Stimulated activated naive CD8-positive, alpha-beta T cell treated with anti-CD3 and anti-CD28 coated beads, Interleukin-15, Interleukin-2, amounts not matched to agents 100 U/mL and 50 U/mL, for 24 hours (primary cell): Measurements from ENCODE around the gene MAD1L1.
A peak's percentile ranks its signal among the peaks of the same experiment; 100 is the strongest.

Source experiments
- ATAC-seq: fragments of 150-1000 bp; cut with Tn5 transposase; one replicate; pipeline ENCODE4 v1.10.0; 2021
- DNase-seq: peaks from one replicate; pipeline ENCODE4 v3.0.0; 2021

The MAD1L1 gene

DNA sequence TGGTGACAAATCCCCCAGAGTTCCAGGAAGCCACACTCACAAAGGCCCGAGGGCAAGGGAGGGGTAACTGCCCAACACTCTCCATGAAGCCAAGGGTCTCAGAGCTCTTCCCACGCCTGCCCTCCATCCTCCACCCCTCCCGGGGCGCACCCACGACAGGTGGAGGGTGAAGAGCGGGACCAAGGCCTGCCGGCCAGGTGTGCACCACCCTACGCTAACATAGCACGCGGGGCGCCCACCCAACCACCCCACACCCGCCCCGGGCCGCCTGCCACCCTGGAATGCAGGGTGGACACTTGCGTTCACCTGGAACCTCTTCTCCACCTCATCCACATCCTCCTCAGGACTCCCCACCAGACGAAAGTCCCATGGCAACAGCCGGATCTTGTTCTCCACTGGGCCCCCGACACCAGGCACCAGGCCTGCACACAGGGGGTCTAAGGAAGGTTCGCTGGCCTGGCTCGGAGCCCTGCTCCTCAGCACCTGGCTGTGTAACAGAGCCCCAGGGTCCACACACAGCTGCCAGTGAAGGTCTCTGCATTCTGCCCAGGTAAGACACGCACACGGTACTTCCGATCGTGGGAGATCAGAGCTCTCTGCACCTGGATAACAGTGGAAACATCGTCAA, 32.7 kb downstream of the MAD1L1 start:
- DNase-seq (no peak), ATAC-seq (no peak)

DNA sequence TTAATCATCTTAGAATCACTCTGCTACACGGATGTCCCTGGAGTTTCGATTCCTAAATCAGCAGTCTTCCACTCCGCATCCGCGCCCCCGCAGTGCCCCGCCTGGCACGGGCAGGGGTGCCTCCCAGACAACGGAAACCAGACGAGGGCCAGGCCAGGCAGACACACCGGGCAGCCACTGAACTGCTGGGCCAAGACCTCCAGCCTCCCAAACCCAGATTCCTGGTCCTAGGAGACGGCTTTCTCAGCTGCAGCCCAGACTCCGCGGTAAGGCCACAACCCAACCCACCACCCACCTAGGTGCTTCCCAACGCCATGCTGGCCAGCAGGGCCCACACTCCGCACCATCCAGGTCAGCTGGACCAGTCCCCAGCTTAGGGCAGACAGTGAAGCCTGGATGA, 33.2 kb downstream of the MAD1L1 start:
- DNase-seq (no peak), ATAC-seq (no peak)

DNA sequence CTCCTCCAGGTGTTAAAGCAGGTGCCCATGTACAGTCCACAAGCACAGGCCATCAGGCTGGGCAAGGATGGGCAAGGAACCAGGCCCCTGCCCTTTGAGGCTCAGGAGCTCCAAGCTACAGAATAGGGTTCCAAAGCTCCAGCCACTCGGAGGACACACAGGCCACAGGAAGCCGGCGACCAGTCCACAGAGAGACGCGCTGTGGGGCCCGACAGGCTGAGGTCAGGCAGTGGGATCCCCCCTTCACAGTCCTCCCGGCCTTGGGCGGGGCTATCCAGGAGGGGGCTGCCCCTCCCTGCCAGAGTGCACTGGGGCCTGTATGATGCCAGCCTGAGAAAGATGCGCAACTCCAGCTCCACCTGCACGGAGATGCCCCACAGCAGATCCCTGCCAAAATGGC, 34.0 kb downstream of the MAD1L1 start:
- no peak for DNase-seq
- no peak for ATAC-seq

DNA sequence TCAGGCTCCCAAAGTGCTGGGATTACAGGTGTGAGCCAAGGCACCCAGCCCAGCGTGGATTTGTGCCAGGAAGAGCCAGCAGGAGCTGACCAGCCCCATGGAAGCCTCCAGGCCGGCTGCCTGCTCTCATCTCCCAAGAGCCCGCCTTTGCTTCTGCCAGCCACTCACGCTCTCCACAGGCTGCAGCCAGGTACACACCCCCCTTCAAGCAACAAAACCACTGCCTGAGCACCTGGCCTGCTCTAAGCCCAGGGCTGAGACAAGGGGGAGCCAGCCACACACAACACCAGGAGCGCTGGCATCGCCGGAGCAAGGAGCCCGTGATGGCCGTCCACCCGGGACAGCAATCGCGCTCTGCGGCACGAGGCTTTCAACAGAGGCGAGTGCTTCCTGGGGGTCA, 34.5 kb downstream of the MAD1L1 start:
- ATAC-seq: no peak
- no peak for DNase-seq

DNA sequence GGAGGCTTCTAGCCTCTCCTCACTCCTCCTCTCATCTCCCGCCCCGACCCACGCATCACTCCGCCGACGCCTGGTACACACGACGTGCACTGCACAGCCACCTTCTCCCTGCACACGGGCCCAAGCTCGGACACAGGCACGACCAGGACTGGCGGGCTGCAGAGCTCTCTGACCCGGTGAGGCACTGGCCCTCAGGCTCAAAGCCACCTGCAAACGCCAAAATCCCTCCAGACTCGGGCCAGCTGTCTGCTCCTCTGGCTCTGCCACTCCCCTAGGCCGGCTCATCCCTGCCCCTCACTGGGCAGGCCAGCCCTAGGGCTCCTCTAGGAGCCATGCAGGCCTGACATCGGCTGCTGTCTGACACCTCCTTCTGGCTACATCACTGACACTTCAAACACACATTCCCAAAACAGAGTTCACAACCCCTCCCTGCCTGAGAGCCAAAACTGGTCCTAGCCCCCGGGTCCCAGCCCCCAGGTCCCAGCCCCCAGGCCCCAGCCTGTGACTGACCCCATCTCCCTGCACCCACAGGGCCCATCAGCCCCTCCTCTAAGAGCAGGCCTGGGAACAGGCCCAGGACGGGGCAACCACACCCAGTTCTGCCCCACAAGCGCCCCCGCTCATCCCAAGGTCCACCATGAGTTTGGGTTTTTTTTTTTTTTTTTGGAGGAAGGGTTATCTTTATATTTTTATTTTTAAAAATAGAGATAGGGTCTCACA, 35.1 kb downstream of the MAD1L1 start:
- no peak for DNase-seq
- no peak for ATAC-seq

DNA sequence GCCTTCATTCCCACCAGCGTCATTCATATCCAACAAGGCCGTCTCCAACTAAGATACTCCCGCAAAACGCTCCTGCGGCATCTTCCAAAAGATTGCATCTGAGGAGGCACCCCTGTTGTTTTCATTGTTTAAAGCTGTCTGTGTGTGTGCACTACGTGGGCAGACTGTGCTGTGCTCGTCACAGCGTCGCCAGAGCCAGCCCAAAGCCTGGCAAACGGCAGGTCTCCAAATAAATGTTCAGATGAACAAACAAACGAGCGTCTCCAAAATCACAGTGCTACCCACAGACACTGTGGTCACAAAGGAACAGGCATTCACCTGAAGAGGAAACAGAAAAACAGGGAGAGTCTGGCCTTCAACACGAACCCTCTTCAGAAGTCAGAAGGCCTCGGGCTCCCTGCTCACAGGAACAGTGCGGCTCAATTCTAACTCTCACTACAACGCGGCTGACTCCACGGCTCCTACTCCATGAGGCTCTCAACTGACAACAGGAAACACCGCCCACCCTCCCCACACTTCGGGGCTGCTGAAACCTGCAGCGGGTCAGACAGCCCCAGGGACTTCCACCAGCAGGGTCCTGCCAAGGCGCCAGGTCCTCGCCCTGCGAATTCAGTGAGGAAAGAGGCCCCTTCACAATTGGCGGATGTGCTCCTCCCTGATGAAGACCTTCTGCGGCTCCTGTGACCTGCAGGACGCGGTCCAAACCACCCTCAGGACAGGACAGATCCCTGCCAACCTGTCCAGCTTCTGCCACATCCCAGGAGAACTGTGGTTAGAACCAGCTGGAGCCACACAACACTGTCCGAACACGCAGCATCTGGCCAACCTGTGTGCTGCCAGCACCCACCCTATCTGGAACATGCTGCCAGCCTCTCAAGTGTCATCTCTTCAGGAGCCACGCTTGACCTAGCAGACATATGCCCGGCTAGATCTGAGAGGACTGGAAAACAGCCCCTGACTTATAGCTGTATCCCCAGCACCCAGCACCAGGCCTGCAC, 36.1 kb downstream of the MAD1L1 start:
- DNase-seq: no peak
- no peak for ATAC-seq

DNA sequence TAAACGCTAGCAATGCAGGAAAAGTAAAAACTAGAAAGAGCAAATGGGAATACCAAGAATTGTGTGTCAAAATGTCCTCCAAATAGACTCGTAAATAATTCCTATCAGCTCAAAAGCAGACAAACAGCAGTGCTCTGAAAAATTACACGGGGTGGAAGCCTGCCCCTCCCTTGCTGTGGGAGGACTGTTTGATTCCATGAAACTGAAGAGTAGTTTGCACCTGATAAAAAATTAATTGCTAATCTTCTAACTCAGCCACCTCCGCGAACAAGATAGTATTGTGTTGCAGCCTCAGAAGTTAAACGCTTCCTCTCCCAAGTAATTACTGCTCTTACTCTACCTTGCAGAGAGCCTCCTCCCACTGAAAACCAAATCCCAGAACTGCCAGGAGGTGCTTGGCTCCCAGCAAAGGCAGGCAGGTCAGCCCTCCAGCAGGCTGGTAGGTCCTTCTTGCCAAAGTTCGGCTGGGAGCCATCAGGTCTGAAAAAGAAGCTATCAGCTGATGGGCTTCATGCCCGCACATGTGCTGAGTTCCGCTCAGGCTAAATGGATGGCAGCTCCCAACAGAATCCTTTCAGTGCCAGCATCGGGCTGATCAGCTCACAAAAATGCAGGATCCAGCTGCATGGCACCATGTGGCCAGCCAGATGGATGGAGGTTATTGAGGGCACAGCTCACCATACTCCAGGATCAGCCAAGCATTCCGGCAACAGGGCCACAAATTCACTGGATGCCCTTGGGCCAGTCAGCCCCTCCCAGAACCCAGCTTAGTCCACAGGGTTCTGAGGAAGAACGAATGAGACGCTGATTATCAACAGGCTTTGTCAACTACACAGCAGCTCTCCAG, 37.1 kb downstream of the MAD1L1 start:
- ATAC-seq: no peak
- DNase-seq: no peak

DNA sequence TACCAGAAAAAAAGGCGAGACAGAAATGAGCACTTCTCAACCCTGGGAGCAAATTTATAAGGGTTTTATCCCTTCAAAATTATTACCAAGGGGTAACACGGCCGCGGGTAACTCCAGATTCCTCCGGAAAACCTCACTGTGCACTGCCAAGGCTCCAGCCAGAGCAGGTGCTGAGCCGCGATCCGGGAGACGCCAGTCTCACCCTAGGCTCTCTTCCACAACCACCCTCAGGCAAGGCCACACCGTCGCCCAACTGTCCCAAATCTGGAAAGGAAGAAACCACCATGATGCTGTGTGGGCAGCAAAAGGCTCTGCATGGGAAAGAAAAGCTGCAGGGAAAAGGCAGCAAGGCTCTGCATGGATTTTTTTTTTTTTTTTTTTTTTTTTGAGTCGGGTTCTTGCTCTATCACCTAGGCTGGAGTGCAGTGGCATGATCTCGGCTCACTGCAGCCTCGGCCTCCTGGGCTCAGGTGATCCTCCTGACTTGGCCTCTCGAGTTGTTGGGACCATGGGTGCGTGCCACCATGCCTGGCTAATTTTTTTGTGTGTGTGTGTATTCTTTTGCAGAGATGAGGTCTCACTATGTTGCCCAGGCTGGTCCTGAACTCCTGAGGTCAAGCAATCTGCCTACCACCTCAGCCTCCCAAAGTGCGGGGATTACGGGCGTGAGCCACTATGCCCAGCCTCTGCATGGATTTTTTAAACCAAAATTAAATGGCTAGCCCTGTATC, 39.0 kb downstream of the MAD1L1 start:
- DNase-seq (no peak), ATAC-seq (no peak)

DNA sequence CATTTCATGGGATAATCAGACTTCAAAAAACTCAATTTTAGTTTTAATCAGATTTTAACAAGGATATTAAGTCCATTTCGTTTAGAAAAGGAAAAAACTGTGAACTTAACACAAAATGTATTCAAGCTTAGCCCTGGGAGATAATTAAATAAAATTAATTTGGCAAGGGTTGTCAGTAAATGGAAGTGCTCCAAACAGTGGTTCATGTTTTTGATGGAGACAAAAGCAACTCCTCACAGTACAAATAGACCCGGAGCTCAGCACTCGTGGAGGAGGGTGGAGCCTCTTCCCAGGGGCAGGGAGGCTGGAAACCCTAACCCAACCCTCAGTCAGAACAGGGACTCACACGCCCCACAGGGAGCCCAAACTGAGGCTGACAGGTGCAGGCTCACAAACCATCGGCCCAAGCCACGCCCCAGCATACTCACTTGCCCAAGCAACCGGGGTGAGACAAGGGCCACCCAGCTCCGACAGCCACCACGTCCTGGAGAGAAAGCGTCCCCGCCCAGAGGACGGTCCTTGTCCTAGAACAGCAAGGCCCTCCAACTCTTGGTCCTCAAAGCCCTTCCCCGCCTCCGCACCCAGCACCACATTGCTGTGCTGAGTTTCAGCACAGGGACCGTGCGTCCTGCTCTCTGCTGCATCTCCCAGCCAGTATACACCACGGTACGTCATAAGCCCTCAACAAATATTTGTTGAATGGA, 39.8 kb downstream of the MAD1L1 start:
- DNase-seq (no peak), ATAC-seq (no peak)

DNA sequence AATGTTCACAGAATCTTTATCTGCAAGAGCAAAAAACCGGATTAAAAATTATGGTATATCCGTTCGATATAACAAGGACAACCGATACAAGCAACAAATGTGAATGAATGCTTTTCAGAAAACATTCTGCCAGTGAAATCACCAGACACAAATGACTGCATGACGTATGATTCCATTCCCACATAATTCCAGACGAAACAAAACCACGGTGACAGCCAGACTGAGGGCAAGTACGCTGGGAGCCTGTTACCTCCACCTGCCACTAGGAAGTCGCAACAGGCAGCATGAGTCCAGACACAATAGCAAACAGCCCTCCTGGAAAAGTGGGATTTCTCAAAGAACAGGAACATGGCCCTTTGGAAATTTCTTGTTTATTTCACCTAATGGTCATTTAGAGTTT, 41.7 kb downstream of the MAD1L1 start:
- no peak for ATAC-seq

DNA sequence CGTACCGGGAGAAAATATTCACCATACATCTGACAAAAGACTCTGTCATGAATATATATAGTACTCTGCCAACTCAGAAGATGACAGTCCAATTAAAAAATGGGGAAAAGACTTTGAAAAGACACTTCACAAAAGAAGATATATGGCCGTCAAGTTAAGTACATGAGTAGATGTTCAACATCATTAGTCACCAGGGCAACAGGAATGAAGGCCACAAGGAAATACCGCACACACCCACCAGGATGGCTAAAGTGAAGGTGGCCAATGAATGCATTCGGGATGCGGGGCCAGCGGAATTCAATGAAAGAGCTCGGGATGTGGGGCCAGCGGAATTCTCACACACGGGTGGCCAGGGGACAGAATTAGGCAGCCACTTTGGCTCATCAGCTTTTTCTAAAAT, 42.2 kb downstream of the MAD1L1 start:
- DNase-seq (no peak), ATAC-seq (no peak)

More for the DNA sequence above, 41.7 kb downstream of the MAD1L1 start:
- DNase-seq: no peak

DNA sequence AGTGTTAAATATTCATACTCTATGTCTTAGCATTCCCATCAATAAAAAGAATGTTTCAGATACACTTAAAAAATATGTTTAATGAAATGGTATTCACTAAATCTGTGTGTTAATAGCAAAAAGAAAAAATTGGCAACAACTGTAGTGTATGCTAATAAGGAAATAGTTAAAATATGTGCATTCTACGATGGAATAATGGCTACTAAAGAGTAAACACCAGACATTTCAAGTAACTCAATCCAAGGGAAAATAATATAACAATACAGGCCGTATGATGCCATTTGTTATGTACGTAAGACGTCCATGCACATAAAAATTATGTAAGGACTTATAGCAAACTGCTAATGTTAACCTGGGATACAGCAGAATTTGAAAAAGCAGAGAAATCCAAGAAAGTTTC, 46.6 kb downstream of the MAD1L1 start:
- no peak for ATAC-seq

DNA sequence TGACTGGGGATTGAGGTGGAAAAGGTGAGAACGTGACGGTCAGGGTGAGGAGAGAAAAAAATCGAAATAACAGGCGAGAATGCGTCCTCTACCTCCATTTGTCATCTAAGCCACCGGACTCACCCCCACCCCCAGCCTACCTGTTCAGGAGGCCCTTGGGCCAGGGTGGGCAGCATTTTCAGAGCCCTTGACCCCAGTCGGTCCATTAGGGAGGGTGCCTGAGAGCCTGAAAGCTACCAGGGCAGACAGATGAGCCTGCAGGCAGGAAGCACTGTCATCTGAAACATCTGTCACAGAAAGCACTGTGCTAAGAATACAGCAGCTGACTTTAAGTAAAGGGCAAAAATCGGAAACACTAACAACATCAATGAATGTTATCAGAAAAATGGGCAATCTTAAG, 47.0 kb downstream of the MAD1L1 start:
- no peak for DNase-seq
- no peak for ATAC-seq

More for the DNA sequence above, 46.6 kb downstream of the MAD1L1 start:
- no peak for DNase-seq

DNA sequence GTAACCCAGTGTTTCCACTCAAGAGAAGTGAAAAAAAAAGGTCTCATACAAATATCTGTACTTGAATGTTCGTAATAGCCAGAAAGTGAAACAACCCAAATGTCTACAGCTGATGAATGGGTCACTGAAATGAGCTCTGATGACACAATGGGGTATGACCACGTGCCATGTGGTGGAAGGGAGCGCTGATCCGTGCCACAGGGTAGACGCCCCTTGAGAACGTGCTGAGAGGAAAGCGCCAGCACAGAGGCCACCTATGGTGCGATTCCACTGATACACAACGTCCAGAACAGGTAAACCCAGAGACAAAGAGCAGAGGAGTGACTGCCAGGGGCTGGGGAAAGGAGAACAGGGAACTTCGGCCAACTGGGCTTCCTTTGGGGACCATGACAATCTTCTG, 50.3 kb downstream of the MAD1L1 start:
- ATAC-seq (no peak), DNase-seq (no peak)

DNA sequence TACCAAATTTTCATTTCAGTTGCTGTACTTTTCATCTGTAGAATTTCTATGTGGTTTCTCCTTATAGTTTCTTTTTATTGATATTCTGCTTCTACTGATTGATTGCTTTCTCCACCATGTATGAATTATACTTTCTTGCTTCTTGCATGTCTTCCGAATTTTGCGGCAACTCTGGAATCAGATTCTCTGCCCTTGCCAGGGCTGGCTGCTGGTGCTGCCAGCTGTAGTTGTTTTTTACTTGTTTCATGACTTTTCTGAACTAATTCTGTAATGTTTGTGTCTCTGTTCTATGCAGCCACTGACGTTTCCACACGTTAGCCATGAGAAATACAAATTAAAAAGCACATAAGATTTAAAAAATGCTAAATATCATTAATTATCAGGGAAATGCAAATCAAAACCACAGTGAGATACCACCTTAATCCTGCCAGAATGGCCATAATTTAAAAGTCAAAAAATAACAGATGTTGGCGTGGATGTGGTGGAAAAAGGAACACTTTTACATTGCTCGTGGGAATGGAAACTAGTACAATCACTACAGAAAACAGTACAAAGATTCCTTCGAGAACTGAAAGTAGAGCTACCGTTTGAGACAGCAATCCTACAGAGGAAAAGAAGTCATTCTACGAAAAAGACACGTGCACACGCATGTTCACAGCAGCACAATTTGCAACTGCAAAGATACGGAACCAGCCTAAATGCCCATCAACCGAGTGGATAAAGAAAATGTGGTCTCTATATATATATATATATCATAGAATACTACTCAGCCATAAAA, 51.5 kb downstream of the MAD1L1 start:
- DNase-seq (no peak), ATAC-seq (no peak)

DNA sequence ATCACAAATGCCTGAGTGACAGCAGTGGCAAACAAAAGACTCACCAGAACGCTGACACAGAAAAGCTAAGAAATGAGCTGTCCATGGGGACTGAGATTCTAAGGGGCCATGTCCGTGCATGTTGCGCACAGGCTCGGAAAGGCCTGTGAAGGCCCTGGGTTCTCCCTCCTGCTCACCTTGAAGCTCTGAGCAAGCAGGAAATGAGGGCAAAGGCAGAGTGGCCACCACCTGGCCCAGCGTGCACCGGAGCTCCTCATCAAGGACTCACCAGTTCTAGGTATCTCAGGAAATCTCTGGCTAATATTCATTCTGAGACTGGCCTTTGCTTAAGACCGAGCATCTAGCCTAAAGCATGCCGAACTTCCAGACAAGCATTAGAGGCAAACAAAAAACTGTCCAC, 52.7 kb downstream of the MAD1L1 start:
- ATAC-seq: no peak
- no peak for DNase-seq

DNA sequence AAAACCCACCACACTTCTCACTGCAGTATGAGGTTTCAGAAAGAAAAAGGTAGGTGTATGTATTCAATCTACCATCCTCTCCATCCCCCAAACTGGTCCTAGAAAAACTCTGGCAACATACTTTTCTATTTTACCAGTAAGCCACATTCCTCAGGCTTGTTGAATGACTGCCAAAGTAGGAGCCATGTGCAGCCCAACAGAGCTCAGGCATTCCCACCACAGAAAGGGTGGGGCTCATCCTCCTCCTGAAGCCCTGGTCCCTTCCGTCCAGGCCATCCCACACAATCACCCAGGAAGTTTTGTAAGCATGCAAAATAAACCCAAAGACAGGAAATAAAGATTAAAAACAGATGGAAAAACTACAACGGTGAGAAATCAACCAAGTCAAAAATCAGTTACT, 57.2 kb downstream of the MAD1L1 start:
- ATAC-seq: no peak
- DNase-seq: no peak

DNA sequence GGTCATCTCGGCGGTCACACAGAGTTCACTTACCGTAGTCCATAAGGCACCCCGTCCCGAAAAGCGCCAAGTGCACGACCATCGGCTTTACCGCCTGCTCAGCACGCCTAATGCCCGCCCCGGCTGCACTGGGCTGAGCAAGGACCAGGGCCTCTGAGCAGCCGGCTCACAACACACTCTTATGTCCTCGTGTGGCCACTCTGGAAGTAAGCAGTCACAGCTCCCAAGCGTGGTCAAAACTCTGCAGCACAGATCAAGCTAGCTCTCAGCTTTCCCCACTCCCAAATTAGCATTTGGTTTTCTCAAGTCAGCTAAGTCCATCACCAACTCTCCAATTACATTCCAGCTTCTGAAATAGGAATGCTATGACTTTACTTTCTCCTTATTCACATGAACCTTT, 57.7 kb downstream of the MAD1L1 start:
- DNase-seq: no peak

DNA sequence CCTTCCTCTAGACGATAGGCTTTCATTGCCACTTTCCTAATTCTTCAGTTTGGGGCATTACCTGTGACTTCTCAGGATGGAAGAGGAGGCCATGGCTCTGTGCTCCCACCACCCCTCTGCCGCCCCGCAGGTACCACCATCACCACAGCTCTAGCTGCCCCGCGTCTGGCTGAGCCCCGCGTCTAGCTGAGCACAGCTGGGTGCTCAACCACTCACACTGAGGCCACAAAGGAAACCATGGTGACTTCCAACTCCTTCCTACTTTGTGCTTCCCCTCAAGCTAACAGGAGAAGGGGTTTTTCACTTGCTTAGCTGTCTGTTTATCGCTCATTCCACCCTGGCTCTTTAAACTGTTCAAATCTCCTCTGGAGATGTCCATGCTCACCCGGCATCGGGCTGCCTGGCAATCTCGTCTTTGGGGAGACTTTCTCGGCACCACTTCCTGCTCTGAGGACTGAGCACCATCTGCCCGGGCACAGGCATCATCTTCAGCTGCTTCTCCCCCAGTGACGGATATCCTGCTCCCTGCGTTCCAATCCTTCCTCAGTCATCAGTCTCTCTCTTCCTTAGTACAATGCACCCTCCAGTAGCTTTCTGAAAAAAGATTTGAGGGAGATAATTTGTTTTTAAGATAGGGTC, 59.4 kb downstream of the MAD1L1 start:
- DNase-seq (no peak), ATAC-seq (no peak)

More for the DNA sequence above, 57.7 kb downstream of the MAD1L1 start:
- peak; percentile 19 for ATAC-seq
